Coronary artery (tissue), 2 donors: ENCODE measurements around the gene MICU1.

Experiments
- DNase-seq: peaks from one replicate; pipeline ENCODE4 v3.0.0-alpha.2; 2017; ENCODE audit warnings: low spot score
- H3K27ac ChIP-seq, 2 donors: fragments of 200-600 bp; sonication (generic); one replicate each; pipeline ENCODE4 v1.5.1; 2016 to 2019
- H3K4me3 ChIP-seq: fragments of 200-600 bp; sonication (generic); 2 replicates; pipeline ENCODE4 v1.5.1; 2016; ENCODE audit warnings: mild to moderate bottlenecking, moderate library complexity
- CTCF ChIP-seq: fragments of 200-600 bp; sonication (generic); IDR thresholded peaks from one replicate; pipeline ENCODE4 v1.5.1; 2019; ENCODE audit warnings: antibody characterized with exemption

MICU1 gene

GRCh38 chr10:72426986-72427385 is 198.9 kb downstream of the MICU1 start:
- TF ChIP-seq CTCF = no peak
- Histone ChIP-seq H3K27ac (no peak overlapping the region), H3K4me3 (no peak overlapping the region)
- DNase-seq = no peak

GRCh38 chr10:72425133-72425532 is 200.7 kb downstream of the MICU1 start:
- Histone ChIP-seq H3K27ac (no peak overlapping the region), H3K4me3 (no peak overlapping the region)
- DNase-seq = no peak
- TF ChIP-seq CTCF = no peak

GRCh38 chr10:72424561-72424960 is 201.3 kb downstream of the MICU1 start:
- H3K27ac ChIP-seq = no peak overlapping the region
- H3K4me3 ChIP-seq = no peak overlapping the region
- TF ChIP-seq CTCF = no peak
- no peak for DNase-seq

- Histone ChIP-seq H3K4me3 (no peak overlapping the region), H3K27ac (no peak overlapping the region)
- DNase-seq = no peak
- TF ChIP-seq CTCF = no peak
These were observed 202.5 kb downstream of the MICU1 start for GRCh38 chr10:72423426-72423825.

- Histone ChIP-seq H3K4me3 (no peak overlapping the region), H3K27ac (no peak overlapping the region)
- DNase-seq = no peak
- TF ChIP-seq CTCF = no peak
These were observed 203.9 kb downstream of the MICU1 start for GRCh38 chr10:72421885-72422540.

- H3K27ac ChIP-seq = no peak overlapping the region
- no peak for TF ChIP-seq CTCF
- H3K4me3 ChIP-seq = no peak overlapping the region
- DNase-seq = no peak
These were observed 206.6 kb downstream of the MICU1 start for GRCh38 chr10:72419241-72419640.

GRCh38 chr10:72418679-72419078 is 207.2 kb downstream of the MICU1 start:
- no peak for DNase-seq
- Histone ChIP-seq H3K27ac (no peak overlapping the region), H3K4me3 (no peak overlapping the region)
- no peak for TF ChIP-seq CTCF
